ENCODE results near the gene PCYT1A.
"Not testable (repeated sequence)": the region's sequence is repeated elsewhere in the genome, so short reads cannot be mapped to it uniquely, and the experiment has no call there.

PCYT1A gene

DNA sequence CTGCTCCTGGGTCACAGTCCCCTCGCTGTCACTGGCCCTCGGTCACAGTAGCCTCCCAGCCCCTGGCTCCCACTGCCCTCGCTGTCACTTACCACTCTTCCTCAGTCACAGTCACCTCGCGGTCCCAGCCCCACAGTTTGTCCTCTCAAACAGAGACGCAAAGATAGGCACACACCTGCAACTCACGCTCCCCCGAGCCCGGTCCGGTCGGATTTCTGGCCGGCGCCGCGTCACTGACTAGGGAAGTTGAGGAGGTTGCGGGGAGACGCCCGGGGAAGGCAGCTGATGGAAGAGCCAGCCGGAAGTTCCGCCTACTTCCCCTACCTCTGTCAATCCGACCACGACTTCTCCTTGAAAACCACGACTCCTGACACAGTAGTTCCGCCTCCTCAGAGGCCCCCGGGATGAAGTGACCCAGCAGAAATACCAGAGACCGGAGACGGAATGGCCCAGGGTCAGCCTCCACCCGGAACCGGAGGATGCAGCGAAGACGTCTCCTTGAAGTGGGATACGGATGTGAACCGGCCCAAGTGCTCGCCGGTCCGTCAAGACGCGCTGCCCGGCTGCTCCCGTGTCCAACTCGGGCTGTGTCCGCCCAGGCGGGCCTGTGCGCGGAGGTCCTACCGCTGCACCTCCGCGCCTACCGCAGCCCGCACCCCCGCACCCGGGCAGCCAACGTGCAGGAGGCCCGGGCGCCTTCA, at the start of gene PCYT1A:
TSS of gene PCYT1A (minus strand) at position 287 of the 701 bp plus-strand sequence. CDS start 17,195 bp downstream, outside the sequence.
- no peak for FAIRE-seq

DNA sequence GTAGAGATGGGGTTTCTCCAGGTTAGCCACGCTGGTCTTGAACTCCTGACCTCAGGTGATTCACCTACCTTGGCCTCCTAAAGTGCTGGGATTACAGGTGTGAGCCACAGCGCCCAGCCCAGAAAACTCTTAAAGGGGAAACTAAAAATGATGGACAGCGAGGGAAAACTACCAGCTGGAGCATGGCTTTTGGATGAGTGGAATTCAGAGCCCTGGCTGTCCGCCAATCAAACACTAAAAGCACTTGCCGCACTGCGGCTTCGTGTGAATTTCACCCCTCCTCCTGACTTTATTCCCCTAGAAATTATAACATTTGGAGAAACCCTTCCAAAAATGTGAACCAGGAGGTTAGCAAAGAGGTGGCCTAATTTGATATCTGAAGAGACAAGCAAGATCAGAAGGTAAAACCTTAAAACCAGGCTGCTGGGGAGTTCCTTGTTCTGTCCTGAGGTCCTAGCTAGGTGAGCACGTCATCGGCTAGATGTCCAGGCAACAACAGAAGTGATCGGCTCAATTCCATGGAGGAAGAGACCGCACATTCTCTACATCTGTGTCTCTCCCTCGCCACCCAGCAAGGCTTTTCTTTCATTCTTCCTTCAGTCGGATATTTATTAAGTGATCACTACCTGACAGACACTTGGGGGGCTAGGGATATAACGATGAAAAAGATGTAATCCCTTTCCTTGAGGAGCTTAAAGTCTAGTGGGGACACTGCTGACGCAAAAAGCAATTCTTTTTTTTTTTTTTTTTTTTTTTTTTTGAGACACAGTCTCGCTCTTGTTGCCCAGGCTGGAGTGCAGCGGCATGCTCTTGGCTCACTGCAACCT, 49.0 kb upstream of the PCYT1A start:
- no peak for FAIRE-seq

DNA sequence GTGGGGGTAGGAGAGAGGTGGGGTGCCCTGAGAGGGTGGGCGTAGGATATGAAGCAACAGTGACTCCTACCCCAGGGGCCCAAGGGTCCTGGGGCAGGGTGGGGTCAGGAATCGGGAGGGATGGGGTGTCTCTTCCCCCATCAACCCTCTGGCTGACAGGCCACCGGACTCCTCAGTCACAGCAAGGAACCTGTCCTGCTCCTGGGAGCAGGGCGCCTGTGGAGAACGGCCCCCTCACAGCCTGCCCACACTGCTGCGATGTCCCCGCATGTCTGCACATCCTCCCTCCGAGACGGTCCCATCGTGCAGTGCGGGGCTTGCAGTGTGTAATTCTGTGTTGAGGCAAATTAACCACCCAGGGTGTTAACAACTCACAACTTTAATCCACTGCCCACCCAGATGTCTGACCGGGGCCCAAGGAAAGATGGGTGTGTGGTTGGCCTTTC, 48.0 kb upstream of the PCYT1A start:
- FAIRE-seq: no peak

DNA sequence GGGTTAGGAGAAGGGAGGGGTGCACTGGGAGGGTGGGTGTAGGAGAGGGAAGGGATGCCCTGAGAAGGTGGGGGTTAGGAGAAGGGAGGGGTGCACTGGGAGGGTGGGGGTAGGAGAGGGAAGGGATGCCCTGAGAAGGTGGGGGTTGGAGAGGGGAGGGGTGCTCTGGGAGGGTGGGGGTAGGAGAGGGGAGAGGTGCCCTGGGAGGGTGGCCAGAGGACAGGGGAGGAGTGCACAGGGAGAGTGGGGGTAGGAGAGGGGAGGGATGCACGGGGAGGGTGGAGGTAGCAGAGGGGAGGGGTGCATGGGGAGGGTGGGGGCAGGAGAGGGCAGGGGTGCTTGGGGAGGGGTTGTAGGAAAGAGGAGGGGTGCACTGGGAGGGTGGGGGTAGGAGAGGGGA, 47.5 kb upstream of the PCYT1A start:
- no peak for FAIRE-seq

DNA sequence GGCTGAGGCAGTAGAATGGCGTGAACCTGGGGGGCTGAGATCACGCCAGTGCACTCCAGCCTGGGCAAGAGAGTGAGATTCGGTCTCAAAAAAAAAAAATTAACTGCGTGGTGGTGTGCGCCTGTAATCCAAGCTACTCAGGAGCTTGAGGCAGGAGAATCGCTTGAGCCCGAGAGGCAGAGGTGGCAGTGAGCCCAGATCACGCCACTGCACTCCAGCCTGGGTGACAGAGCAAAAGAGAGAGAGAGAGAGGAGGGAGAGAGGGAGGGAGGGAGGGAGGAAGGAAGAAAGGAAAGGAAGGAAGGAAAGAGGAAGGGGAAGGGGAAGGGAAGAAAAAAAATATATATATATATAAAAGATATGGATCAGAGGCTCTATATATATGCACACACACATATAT, 44.6 kb upstream of the PCYT1A start:
- no peak for FAIRE-seq

DNA sequence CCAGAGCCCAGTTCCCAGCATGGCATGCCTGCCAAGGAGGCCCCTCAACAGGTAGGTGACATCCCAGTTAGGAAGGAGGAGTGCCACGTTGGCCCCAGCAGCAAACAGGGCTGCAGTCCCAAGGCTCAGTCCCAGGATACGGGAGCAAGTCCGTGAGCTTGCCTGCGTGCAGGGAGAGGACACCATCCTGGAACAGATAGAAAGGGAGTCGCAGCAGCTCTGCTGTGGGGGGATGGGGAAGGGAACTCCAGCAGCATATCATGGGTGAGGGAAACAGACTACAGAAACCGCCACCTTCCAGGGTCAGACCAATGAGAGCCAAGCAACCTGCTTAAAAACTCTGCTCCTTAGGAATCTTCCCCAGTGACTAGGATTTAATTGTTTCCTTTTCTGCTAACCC, 39.9 kb upstream of the PCYT1A start:
- no peak for FAIRE-seq

DNA sequence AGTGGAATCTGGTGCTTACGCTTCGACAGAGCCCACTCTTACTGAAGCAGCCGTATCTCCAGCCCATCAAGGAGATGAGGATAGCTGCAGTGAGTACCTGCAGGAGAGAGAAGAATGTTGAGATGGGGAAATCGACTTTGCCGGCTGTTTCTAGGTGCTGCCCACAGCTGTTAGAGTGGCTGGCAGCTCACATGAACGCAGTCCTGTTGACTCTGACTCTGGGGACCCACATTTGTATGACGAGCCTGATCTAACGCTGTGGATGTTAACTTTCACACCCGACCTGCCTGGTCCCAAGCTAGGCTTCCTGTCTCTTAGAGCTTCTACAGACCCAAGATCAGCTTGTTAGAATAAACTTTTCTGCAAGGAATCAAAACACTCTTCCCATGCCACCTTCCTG, 39.4 kb upstream of the PCYT1A start:
- no peak for FAIRE-seq

DNA sequence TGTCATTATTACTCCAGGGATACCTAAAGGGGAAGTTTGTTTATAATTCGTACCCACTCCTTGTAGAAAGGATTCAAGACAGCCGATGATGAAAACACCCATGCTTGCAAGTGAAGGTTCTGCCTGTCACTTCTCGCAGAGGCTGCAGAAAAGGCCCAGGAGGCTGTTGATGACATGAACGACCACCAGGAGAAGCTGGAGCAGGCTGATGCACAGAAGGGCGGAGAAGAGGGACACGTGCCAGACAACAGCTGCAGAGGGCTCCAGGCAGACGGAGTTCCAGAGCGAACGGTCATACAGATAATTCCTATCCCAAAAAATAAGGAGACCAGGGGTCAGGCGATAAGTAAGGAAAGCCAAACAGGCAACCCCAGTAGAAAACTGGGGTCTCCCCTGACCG, 36.2 kb upstream of the PCYT1A start:
- no peak for FAIRE-seq

DNA sequence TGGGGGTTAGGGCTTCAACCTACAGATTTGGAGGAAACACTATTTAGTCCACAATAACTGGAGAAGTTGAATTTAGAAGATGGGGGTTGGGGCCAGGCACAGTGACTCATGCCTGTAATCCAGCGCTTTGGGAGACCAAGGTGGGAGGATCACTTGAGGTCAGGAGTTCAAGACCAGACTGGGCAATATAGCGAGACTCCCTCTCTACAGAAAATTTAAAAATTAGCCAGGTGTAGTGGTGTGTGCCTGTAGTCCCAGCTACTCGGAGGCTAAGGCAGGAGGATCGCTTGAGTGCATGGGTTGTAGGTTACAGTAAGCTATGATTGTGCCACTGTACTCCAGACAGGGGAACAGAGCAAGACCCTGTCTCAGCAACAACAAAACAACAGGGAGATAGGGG, 35.5 kb upstream of the PCYT1A start:
- no peak for FAIRE-seq

DNA sequence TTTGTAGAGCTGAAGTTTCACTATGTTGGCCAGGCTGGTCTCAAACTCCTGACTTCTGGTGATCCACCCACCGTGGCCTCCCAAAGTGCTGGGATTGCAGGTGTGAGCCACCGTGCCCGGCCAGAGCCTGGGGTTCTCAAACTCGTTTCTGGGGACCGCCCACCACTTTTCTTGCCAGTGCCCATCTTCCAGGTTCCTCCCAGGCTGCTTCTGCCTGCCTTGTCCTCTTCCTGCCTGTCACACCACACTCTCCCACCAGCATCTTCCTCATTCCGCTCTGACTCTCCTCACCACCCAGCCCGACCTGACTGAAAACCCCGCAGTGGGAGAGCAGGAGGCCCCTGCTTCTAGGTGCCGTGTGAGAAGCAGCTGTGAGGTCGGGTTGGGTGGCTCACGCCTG, 33.6 kb upstream of the PCYT1A start:
- FAIRE-seq: no peak

DNA sequence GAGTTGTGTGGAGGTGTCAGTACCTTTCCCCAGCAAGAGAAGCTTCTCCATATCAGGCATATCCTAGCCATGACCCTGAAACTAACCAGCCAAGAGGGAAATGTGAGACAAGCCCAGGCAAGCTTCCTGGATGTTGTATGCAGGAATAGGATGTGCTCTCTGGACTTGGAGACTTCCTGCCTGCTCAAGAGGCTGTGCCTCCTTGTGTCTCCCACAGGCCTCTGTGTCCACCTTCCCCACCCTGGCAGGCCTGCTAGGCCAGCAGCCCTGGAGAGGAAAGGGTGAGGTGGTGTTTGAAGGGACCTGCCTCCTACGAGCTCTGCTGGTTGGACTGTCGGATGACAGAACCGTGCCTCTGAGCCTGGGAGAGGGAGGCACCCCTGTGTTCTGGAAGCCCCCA, 32.6 kb upstream of the PCYT1A start:
- FAIRE-seq: no peak

DNA sequence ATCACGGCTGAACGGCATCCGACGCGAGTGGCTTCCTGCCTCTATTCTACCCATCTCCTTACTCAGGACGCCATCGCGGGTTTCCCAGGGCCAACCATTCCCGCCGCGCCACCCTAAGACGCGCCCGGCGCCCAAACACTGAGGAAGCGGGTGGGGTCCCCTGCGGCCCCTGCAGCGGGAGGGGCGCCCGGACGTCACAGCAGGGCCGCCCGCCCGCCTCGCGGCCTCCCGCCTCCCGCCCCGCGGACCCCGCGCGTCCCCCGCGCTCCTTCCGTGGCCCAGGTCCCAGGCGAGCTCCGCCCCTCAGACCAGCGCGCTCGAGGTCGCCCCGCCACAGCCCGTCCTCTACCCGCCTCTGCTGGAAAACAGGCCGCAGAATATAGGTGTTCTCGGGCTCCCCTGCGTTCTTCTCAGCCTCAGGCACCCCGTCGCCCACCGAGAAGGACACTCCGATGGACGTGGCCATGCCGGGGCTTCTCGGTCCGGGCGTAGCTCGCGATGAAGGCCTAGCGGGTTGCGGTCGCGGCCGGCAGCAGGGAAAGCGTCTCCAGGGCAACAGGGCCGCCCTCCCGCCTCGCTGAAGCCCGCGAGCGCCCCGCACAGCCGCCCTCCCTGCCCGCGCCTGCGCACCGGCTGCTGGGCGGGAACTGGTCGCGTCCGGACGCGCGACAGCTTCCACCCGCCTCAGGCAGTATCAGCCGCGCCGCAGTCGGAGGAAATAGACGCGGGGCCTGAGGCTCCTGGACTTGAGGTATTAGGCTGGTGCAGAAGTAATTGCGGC, 30.4 kb upstream of the PCYT1A start, which contains the start of gene DYNLT2B:
TSS of gene DYNLT2B (minus strand) at position 554 of the 781 bp plus-strand sequence. CDS start at position 466, 88 bp downstream.
- no peak for FAIRE-seq

DNA sequence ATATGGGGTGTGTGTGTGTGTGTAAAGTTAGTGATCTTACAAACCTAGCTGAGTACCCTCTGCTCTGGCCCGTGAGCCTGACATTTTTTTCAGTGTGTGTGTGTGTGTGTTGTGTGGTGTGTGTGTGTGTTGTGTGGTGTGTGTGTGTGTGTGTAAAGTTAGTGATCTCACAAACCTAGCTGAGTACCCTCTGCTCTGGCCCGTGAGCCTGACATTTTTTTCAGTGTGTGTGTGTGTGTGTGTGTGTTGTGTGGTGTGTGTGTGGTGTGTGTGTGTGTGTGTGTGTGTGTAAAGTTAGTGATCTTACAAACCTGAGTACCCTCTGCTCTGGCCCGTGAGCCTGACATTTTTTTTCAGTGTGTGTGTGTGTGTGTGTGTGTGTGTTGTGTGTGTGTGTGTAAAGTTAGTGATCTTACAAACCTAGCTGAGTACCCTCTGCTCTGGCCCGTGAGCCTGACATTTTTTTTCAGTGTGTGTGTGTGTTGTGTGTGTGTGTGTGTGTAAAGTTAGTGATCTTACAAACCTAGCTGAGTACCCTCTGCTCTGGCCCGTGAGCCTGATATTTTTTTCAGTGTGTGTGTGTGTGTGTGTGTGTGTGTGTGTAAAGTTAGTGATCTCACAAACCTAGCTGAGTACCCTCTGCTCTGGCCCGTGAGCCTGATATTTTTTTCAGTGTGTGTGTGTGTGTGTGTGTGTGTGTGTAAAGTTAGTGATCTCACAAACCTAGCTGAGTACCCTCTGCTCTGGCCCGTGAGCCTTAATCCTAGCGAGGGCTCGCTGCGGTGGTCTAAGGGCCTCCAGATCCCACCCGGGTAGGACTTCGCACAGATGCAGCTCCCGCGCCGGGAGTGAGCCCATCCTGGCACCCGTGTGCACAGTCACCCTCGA, 29.5 kb upstream of the PCYT1A start:
- FAIRE-seq: peak; percentile 41

DNA sequence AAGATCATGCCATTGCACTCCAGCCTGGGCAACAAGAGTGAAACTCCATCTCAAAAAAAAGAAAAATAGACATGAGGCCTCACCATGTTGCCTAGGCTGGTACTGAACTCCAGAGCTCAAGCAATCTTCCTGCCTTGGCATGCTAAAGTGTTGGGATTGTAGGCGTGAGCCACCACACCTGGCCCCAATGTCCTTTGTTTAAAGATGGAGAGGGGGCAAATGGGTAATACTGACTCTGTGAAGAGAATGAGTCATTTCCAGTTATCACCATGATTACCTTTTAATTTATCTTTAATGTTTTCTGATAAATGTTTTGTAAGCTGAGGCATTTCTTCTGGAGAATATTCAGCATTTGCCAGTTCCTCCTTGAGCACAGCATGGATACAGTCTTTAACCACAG, 28.3 kb upstream of the PCYT1A start:
- no peak for FAIRE-seq

DNA sequence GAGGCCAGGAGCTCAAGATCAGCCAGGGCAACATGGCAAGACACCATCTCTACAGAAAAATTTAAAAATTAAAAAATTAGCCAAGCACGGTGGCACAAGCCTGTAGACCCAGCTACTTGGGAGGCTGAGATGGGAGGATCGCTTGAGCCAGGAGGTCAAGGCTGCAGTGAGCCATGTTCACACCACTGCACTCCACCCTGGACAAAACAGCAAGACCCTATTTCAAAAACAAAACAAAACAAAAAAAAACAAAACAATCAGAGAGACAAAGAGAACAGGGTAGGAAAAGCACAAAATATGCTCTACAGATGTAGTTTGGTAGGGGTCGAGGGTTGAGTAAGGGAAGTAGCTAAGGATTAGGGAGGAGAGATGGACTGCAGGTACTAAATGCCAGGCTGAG, 27.1 kb upstream of the PCYT1A start:
- FAIRE-seq: no peak

DNA sequence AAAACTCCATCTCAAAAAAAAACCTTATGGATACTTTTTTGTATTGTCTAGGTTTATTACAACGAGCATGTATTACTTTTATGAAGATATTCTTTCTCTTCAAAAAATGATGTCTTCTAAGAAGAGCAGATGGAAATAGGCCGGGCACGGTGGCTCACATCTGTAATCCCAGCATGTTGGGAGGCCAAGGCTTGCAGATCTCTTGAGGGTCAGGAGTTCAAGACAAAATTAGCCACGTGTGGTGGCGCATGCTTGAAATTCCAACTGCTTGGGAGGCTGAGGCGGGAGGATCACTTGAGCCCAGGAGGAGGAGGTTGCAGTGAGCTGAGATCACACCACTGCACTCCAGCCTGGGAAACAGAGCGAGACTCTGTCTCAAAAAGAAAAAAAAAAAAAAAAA, 26.6 kb upstream of the PCYT1A start:
- FAIRE-seq: not testable (repeated sequence)

DNA sequence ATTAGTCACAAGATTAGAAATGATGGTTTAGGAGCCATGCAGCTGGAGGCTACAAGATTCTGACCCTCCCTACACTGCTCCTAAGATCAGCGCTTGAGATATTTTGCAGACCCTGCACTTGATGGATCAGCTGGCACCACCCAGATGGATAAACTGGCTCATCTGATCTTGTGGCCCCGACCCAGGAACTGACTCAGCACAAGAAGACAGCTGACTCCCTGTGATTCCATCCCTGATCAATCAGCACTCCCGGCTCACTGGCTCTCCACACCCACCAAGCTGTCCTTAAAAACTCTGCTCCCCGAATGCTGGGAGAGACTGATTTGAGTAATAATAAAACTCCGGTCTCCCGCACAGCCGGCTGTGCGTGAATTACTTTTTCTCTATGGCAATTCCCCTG, 15.4 kb upstream of the PCYT1A start:
- not testable (repeated sequence) for FAIRE-seq

DNA sequence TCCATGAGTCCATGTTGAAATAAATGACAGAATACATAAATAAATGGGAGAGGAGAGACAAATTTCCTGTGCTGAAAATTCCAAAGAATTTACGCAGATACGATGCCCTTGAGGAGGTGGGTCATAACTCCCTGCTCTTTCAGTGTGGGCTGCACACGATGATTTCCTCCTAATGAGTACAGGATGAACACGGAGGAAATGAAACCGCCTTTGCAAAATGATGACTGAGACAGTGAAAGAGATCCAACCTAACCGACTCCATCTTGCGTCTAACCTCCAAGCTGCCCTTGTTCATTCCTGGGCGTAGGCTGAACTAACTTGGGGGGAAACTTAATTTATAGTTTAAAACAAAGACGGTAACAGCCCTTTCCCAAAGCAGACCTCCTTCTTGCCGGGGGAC, 15.0 kb upstream of the PCYT1A start:
- not testable (repeated sequence) for FAIRE-seq

DNA sequence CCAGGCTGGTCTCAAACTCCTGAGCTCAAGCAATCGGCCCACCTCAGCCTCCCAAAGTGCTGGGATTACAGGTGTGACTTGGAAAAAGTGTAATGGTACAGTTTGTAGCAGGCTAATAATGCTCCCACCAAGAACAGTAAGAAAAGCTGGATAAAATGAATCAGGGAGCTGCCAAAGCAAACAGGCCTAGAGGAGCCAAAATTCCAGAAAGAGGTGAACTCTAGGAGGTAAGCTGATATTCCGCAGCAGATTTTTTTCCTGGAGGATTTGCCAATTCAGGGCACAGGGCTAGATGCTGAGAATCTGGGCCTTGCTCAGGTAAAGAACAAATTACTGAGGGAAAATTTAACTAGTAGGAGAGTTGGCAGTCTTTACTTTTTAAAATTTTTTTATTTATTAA, 11.0 kb upstream of the PCYT1A start:
- no peak for FAIRE-seq

DNA sequence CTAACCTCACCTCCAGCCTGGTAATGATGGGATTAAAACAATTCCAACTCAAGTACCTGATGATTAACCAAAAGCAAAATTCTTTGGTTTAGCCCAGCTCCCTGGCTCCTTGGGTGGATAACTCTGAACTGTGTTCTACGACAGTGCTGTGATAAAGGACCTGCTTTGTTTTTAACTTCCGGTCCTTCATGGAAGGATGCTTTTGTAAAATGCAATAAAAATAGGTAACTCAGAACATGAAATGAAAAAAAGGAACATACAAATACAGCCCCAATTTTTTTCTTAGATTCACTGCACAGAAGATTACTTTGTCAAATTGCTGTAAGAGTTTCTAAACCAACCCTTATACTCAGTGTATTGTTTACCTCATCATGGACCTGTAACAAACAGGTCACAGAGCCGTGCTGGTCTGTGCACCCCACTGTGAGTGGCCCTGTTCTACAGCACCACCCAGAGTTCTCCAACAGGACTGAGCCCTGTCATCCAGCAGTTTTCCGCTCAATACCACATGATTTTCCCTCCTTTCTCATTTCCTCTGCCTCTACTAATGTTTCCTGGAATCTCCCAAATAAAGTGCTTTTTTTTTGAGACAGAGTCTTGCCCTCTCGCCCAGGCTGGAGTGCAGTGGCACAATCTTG, 4.9 kb upstream of the PCYT1A start:
- FAIRE-seq: no peak

DNA sequence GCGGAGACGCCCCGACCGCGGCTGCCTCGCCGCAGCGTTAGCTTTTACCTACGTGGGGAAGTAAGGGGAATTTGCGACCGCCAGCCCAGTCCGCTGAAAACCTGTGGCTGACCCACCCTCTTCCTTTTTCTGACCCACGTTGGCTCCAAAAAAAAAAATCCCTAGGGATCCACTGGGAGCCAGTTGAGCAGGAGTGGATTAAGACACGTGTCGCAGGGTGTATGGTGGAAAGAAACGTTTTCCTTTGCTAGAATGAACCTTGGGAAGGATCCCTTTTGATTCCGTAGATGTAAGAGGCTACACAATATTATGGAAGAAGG, 575 bp upstream of the PCYT1A start:
- no peak for FAIRE-seq

DNA sequence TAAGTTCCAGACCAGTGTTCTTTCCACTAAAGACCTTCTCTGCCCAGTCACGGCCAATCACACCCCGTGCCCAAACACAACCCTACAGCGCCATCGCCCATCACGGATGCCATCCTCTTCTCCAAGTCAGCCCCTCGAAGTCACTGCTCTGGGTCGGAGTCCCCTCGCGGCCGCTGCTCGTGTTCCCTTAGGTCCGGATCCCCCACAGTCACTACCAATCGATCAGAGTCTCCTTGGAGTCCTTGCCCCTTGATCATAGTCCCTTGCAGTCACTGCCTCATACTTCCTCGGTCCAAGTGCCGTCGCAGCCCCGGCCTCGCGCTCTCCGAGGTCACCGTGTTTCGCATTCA, 461 bp downstream of the PCYT1A start:
- FAIRE-seq: no peak
